ENCODE measurements around the gene ARHGAP31.

Gene ARHGAP31

DNA sequence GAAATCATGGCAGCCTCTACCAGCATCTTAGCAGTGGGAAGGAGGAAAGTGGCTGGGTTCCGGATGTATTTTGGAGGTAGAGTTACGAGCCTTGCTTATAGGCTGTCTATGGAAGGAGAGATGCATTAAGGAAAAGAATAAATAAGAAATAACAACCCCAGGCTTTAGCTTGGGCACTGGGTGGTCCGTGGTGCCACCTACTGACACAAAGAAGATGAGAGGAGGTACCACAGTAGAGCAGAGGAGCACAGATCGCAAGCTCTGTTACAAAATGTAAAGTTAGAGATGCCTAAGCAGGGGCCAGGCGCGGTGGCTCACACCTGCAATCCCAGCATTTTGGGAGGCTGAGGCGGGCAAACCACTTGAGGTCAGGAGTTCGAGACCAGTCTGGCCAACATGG is 94.4 kb downstream of the ARHGAP31 start:
- Histone ChIP-seq H3K36me3 (ENCODE audit: control insufficient read depth, insufficient read depth, low read length) (no peaks in the 10 kb centered on the region), H3K4me1 (ENCODE audit: control insufficient read depth, insufficient read depth, low read length) (no peaks in the 10 kb centered on the region), H3K9me3 (ENCODE audit: control insufficient read depth, low read length) (no peaks in the 10 kb centered on the region), H3K27me3 (ENCODE audit: control insufficient read depth, insufficient read depth, low read length) (no peaks in the 10 kb centered on the region), H3K4me3 (ENCODE audit: low read length) (no peak overlapping the region), H3K9ac (ENCODE audit: low read length) (no peak overlapping the region)

GRCh38 chr3:119395923-119396358 is 101.8 kb downstream of the ARHGAP31 start:
- Histone ChIP-seq H3K4me3 (ENCODE audit: low read length) (no peak overlapping the region), H3K27me3 (ENCODE audit: control insufficient read depth, insufficient read depth, low read length) (no peaks in the 10 kb centered on the region), H3K4me1 (ENCODE audit: control insufficient read depth, insufficient read depth, low read length) (no peaks in the 10 kb centered on the region), H3K9me3 (ENCODE audit: control insufficient read depth, low read length) (no peaks in the 10 kb centered on the region), H3K36me3 (ENCODE audit: control insufficient read depth, insufficient read depth, low read length) (no peaks in the 10 kb centered on the region), H3K9ac (ENCODE audit: low read length) (no peak overlapping the region)

DNA sequence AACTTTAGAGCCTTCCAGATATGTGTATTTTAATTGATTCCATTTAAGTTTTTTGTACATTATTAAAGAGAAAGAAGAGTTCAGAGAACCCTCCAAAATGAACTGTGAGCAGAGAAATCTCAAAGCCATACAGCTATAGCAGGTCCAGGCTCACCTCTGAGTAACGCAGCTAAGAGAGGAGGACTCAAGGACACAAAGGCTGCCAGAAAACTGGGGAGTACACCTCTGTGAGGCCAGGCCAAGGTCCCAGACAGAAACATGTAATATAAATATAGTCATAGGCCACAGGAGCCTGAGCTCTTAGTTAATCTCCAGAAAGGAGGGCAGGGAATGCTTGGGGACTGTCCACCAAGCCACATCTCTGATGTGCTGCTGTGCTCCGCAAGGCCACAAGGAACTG is 102.7 kb downstream of the ARHGAP31 start:
- no peak overlapping the region for H3K4me3 ChIP-seq (ENCODE audit: low read length)
- H3K9ac ChIP-seq (ENCODE audit: low read length): no peak overlapping the region
- H3K36me3 ChIP-seq (ENCODE audit: control insufficient read depth, insufficient read depth, low read length): no peaks in the 10 kb centered on the region
- no peaks in the 10 kb centered on the region for H3K4me1 ChIP-seq (ENCODE audit: control insufficient read depth, insufficient read depth, low read length)
- H3K9me3 ChIP-seq (ENCODE audit: control insufficient read depth, low read length): no peaks in the 10 kb centered on the region
- no peaks in the 10 kb centered on the region for H3K27me3 ChIP-seq (ENCODE audit: control insufficient read depth, insufficient read depth, low read length)

DNA sequence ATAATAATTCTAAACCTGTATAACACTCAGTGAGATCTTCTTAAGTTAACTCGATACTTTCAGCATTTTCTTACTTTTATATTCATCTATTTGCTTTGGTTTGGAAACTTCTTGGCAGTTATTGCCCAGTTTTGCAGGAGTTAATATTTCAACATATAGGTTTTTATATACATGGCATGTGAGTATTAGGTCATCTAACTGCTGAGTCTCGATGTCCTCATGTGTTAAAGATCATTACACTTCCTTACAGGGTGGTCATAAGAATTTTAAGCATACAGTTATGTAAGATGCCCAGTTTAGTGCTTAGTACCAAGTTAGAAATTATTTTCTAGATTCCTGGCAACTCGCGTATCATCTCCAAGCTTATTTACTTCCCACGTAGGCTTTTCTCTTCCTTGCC is 106.3 kb downstream of the ARHGAP31 start:
- no peaks in the 10 kb centered on the region for H3K9me3 ChIP-seq (ENCODE audit: control insufficient read depth, low read length)
- no peak overlapping the region for H3K4me3 ChIP-seq (ENCODE audit: low read length)
- H3K36me3 ChIP-seq (ENCODE audit: control insufficient read depth, insufficient read depth, low read length): no peaks in the 10 kb centered on the region
- no peak overlapping the region for H3K9ac ChIP-seq (ENCODE audit: low read length)
- H3K27me3 ChIP-seq (ENCODE audit: control insufficient read depth, insufficient read depth, low read length): no peaks in the 10 kb centered on the region
- H3K4me1 ChIP-seq (ENCODE audit: control insufficient read depth, insufficient read depth, low read length): no peaks in the 10 kb centered on the region

DNA sequence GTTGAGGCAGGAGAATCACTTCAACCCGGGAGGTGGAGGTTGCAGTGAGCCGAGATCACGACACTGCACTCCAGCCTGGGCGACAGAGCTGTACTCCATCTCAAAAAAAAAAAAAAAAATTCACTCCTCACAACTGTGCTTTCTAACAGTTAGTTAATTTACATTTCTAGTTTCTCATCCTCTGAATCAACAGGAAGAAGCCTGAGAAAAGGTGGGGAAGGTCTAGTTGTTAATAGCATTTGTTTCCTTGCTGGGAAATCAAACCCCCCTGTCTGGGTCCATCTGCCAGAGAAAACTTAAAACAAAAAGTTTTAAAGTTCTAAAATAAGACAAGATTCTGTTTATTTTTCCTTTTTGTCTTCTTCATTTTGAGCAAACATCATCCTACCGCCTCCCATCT is 106.9 kb downstream of the ARHGAP31 start:
- H3K36me3 ChIP-seq (ENCODE audit: control insufficient read depth, insufficient read depth, low read length): no peaks in the 10 kb centered on the region
- H3K9me3 ChIP-seq (ENCODE audit: control insufficient read depth, low read length): no peaks in the 10 kb centered on the region
- no peaks in the 10 kb centered on the region for H3K27me3 ChIP-seq (ENCODE audit: control insufficient read depth, insufficient read depth, low read length)
- H3K4me1 ChIP-seq (ENCODE audit: control insufficient read depth, insufficient read depth, low read length): no peaks in the 10 kb centered on the region
- H3K9ac ChIP-seq (ENCODE audit: low read length): no peak overlapping the region
- no peak overlapping the region for H3K4me3 ChIP-seq (ENCODE audit: low read length)

DNA sequence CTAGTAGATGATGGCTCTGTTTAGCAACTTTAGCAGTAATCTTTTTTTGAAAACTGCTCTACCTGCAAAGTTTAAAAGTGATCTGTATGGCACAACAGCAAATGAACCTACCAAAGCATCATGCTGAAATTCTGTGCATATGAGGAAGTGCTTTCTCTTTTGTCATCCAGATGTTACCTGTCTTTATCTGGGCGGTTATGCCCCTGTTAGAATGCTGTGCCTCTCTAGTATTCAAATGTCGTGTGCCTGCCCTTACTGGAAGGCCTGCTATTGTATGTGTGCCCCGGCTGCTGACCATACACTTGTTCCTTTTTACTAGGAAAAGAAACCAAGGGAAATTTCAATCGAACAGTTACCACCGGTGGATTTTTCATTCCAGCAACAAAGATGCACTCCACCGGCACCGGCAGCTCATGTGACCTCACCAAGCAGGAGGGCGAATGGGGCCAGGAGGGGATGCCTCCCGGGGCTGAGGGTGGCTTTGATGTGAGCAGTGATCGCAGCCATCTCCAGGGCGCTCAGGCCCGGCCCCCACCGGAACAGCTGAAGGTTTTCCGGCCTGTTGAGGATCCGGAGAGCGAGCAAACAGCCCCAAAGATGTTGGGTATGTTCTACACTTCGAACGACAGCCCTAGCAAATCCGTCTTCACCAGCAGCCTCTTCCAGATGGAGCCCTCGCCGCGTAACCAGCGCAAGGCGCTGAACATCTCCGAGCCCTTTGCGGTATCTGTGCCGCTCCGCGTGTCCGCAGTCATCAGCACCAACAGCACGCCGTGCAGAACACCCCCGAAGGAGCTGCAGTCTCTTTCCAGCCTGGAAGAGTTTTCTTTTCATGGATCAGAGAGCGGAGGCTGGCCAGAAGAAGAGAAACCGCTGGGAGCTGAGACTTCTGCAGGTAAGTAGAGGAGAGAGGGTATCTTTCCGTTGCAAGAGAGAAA is 107.6 kb downstream of the ARHGAP31 start:
- no peak overlapping the region for H3K4me3 ChIP-seq (ENCODE audit: low read length)
- H3K27me3 ChIP-seq (ENCODE audit: control insufficient read depth, insufficient read depth, low read length): no peaks in the 10 kb centered on the region
- no peaks in the 10 kb centered on the region for H3K36me3 ChIP-seq (ENCODE audit: control insufficient read depth, insufficient read depth, low read length)
- no peak overlapping the region for H3K9ac ChIP-seq (ENCODE audit: low read length)
- no peaks in the 10 kb centered on the region for H3K4me1 ChIP-seq (ENCODE audit: control insufficient read depth, insufficient read depth, low read length)
- H3K9me3 ChIP-seq (ENCODE audit: control insufficient read depth, low read length): no peaks in the 10 kb centered on the region

GRCh38 chr3:119402791-119403190 is 108.6 kb downstream of the ARHGAP31 start:
- Histone ChIP-seq H3K4me1 (ENCODE audit: control insufficient read depth, insufficient read depth, low read length) (no peaks in the 10 kb centered on the region), H3K4me3 (ENCODE audit: low read length) (no peak overlapping the region), H3K27me3 (ENCODE audit: control insufficient read depth, insufficient read depth, low read length) (no peaks in the 10 kb centered on the region), H3K36me3 (ENCODE audit: control insufficient read depth, insufficient read depth, low read length) (no peaks in the 10 kb centered on the region), H3K9ac (ENCODE audit: low read length) (no peak overlapping the region), H3K9me3 (ENCODE audit: control insufficient read depth, low read length) (no peaks in the 10 kb centered on the region)

DNA sequence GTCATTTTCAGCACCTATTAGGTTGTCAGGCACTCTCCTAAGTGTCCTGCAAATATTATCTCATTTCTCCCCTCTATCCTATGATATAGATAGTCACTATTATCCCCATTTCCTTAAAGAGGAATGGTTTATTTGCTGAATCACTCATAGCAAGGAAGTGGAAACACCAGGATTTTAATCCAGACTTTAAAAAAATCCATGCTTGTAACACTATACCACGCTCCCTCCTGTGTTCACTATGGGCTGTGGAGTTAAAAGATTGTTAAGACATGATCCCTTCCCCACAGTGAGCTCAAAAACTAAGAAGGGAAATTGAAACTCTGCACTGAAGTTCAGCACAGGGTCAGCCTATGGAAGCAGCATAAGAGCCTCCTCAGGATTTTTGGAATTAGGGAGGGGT is 109.0 kb downstream of the ARHGAP31 start:
- Histone ChIP-seq H3K9me3 (ENCODE audit: control insufficient read depth, low read length) (no peaks in the 10 kb centered on the region), H3K27me3 (ENCODE audit: control insufficient read depth, insufficient read depth, low read length) (no peaks in the 10 kb centered on the region), H3K36me3 (ENCODE audit: control insufficient read depth, insufficient read depth, low read length) (no peaks in the 10 kb centered on the region), H3K4me3 (ENCODE audit: low read length) (no peak overlapping the region), H3K4me1 (ENCODE audit: control insufficient read depth, insufficient read depth, low read length) (no peaks in the 10 kb centered on the region), H3K9ac (ENCODE audit: low read length) (no peak overlapping the region)

DNA sequence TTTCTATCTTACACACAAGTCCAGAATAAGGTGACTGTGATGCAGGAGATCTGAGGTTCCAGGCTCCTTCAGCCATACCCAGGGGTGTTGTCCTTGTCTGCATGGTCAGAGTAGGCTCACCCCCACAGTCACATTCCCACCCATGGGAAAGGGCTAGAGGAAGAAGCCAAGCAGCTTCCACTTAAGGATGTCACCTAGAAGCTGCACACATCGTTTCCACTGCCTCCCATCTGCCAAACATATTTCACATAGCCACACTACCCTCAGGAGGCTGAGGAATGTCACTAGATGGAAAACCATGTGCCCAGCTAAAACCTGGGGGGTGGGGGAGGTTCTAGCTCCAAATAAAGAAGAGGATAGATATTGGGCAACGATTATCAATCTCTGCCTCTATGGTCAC is 111.1 kb downstream of the ARHGAP31 start:
- Histone ChIP-seq H3K9me3 (ENCODE audit: control insufficient read depth, low read length) (no peaks in the 10 kb centered on the region), H3K4me1 (ENCODE audit: control insufficient read depth, insufficient read depth, low read length) (no peaks in the 10 kb centered on the region), H3K36me3 (ENCODE audit: control insufficient read depth, insufficient read depth, low read length) (no peaks in the 10 kb centered on the region), H3K4me3 (ENCODE audit: low read length) (no peak overlapping the region), H3K27me3 (ENCODE audit: control insufficient read depth, insufficient read depth, low read length) (no peaks in the 10 kb centered on the region), H3K9ac (ENCODE audit: low read length) (no peak overlapping the region)

GRCh38 chr3:119408243-119408950 is 114.2 kb downstream of the ARHGAP31 start:
- H3K9ac ChIP-seq (ENCODE audit: low read length): no peak overlapping the region
- no peak overlapping the region for H3K4me3 ChIP-seq (ENCODE audit: low read length)
- H3K9me3 ChIP-seq (ENCODE audit: control insufficient read depth, low read length): no peaks in the 10 kb centered on the region
- H3K27me3 ChIP-seq (ENCODE audit: control insufficient read depth, insufficient read depth, low read length): no peaks in the 10 kb centered on the region
- no peaks in the 10 kb centered on the region for H3K4me1 ChIP-seq (ENCODE audit: control insufficient read depth, insufficient read depth, low read length)
- no peaks in the 10 kb centered on the region for H3K36me3 ChIP-seq (ENCODE audit: control insufficient read depth, insufficient read depth, low read length)

GRCh38 chr3:119409844-119410243 is 115.7 kb downstream of the ARHGAP31 start:
- no peak overlapping the region for H3K4me3 ChIP-seq (ENCODE audit: low read length)
- no peaks in the 10 kb centered on the region for H3K36me3 ChIP-seq (ENCODE audit: control insufficient read depth, insufficient read depth, low read length)
- H3K27me3 ChIP-seq (ENCODE audit: control insufficient read depth, insufficient read depth, low read length): no peaks in the 10 kb centered on the region
- no peak overlapping the region for H3K9ac ChIP-seq (ENCODE audit: low read length)
- no peaks in the 10 kb centered on the region for H3K4me1 ChIP-seq (ENCODE audit: control insufficient read depth, insufficient read depth, low read length)
- H3K9me3 ChIP-seq (ENCODE audit: control insufficient read depth, low read length): no peaks in the 10 kb centered on the region

DNA sequence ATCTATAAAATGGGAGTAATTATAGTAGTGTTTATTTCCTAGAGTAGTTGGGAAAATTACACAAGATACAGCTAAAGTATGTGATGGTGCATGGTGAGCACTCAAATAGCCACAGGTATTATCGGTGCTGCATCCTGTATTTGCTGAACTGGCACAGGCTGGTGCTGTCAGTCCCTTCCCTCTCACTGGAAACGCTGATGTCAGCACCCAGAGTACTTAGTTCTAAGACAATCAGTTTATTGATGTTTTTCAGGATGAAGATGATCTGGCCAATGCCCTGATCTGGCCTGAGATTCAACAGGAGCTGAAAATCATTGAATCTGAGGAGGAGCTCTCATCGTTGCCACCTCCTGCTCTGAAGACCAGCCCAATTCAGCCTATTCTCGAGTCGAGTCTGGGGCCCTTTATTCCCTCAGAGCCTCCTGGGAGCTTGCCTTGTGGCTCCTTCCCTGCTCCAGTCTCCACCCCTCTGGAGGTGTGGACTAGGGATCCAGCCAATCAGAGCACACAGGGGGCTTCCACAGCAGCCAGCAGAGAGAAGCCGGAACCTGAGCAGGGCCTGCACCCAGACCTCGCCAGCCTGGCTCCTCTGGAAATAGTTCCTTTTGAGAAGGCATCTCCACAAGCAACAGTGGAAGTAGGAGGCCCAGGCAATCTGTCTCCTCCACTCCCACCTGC is 119.6 kb downstream of the ARHGAP31 start:
- Histone ChIP-seq H3K4me3 (ENCODE audit: low read length) (no peak overlapping the region), H3K27me3 (ENCODE audit: control insufficient read depth, insufficient read depth, low read length) (no peaks in the 10 kb centered on the region), H3K4me1 (ENCODE audit: control insufficient read depth, insufficient read depth, low read length) (no peaks in the 10 kb centered on the region), H3K36me3 (ENCODE audit: control insufficient read depth, insufficient read depth, low read length) (no peaks in the 10 kb centered on the region), H3K9ac (ENCODE audit: low read length) (no peak overlapping the region), H3K9me3 (ENCODE audit: control insufficient read depth, low read length) (no peaks in the 10 kb centered on the region)
